Activated naive CD8-positive, alpha-beta T cell treated with anti-CD3 and anti-CD28 coated beads for 36 hours (primary cell): ENCODE measurements around the gene BRIP1. TPM values are rescaled to one million over a fixed set of nuclear protein-coding genes. Genes with fewer than 3 reads are reported as not detected.

Source experiments
- DNase-seq: peaks from one replicate; pipeline ENCODE4 v3.0.0; 2021
- H3K27ac Mint-ChIP-seq: one replicate; pipeline ENCODE4 v1.8.0; 2022; ENCODE audit warnings: mild to moderate bottlenecking, moderate library complexity, mixed read lengths
- H3K27me3 Mint-ChIP-seq: one replicate; pipeline ENCODE4 v1.8.0; 2022; ENCODE audit warnings: mild to moderate bottlenecking, mixed read lengths
- H3K36me3 Mint-ChIP-seq: one replicate; pipeline ENCODE4 v1.8.0; 2021; ENCODE audit warnings: mild to moderate bottlenecking, mixed read lengths
- H3K4me1 Mint-ChIP-seq: one replicate; pipeline ENCODE4 v1.8.0; 2021; ENCODE audit warnings: mixed read lengths
- H3K4me3 Mint-ChIP-seq: one replicate; pipeline ENCODE4 v1.8.0; 2022; ENCODE audit warnings: mild to moderate bottlenecking, moderate library complexity, mixed read lengths
- H3K9me3 Mint-ChIP-seq: one replicate; pipeline ENCODE4 v1.8.0; 2022; ENCODE audit warnings: mixed read lengths
- total RNA-seq, 2 experiments: library from RNA; stranded (reverse); gene quantifications; one replicate each; pipeline ENCODE4 v1.2.3, GENCODE V29; 2021

The BRIP1 gene
- total RNA-seq, 2 experiments from 2014 or later: 16.6 to 17.0 TPM

- no peak overlapping the region for H3K4me3 Mint-ChIP-seq
- DNase-seq: no peak
- no peaks in the 10 kb centered on the region for H3K27me3 Mint-ChIP-seq
- no peaks in the 10 kb centered on the region for H3K4me1 Mint-ChIP-seq
- H3K27ac Mint-ChIP-seq: no peak overlapping the region
- H3K36me3 Mint-ChIP-seq: peaks cover 9% of the 10 kb centered on the region
- no peaks in the 10 kb centered on the region for H3K9me3 Mint-ChIP-seq
Measured at GRCh38 chr17:61806936-61807335, 56.4 kb downstream of the BRIP1 start.

DNA sequence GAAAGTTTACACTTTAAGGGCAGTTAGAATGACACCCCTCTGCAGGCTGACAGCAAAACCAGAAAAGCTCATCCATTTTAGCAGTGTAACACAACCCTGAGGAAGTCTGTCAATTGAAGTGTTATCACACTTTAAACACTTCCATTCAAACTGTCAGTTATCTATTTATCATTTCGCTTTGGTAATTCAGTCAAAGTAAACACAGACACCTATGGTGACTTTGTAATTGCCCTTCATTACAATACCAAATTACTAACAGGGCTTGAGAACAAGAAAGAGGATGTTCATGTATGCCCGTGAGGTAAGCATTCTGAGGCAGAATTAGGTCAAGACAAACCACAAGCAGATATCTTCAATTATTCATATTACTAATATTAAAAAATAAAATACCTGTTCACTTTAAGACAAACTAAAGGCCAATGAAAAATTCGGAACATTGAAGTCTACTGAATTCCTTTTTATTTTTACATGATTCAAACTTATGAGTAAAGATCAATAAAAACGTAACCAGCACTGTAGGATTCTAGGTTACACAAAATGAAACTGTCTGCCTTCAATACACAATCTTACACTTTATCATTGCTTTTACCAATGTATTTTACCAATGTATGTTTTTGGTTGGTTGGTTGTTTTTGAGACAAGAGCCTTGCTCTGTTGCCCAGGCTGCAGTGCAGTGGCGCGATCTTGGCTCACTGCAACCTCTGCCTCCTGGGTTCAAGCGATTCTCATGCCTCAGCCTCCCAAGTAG is 57.1 kb downstream of the BRIP1 start:
- Mint-ChIP-seq H3K27ac (no peak overlapping the region), H3K9me3 (no peaks in the 10 kb centered on the region), H3K27me3 (no peaks in the 10 kb centered on the region), H3K36me3 (peaks cover 7% of the 10 kb centered on the region), H3K4me1 (no peaks in the 10 kb centered on the region), H3K4me3 (no peak overlapping the region)
- no peak for DNase-seq

- H3K36me3 Mint-ChIP-seq: peaks cover 4% of the 10 kb centered on the region
- H3K4me1 Mint-ChIP-seq: no peaks in the 10 kb centered on the region
- DNase-seq: no peak
- H3K9me3 Mint-ChIP-seq: no peaks in the 10 kb centered on the region
- H3K4me3 Mint-ChIP-seq: no peak overlapping the region
- no peak overlapping the region for H3K27ac Mint-ChIP-seq
- H3K27me3 Mint-ChIP-seq: no peaks in the 10 kb centered on the region
Measured at GRCh38 chr17:61805399-61805798, 57.9 kb downstream of the BRIP1 start.

DNA sequence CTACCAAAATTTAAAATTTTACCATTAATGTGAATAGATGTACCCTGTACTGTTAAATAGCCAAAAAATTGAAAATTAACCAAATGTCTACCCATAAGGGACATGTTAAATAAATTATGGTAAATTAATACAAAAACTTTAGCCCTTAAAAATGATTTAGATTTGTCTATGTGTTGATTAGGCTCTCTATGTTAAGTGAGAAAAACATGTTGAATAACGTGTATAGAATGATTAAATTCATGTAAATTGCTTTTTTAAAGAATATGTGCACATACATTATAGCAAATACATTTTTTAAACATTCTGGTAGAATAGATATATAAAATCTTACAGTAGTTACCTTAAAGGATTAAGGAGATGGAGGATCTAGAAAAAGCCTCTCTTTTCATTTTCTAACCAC is 59.5 kb downstream of the BRIP1 start:
- Mint-ChIP-seq H3K27me3 (no peaks in the 10 kb centered on the region), H3K27ac (no peak overlapping the region), H3K4me1 (no peaks in the 10 kb centered on the region), H3K9me3 (no peaks in the 10 kb centered on the region), H3K4me3 (no peak overlapping the region), H3K36me3 (peaks cover 12% of the 10 kb centered on the region)
- no peak for DNase-seq

GRCh38 chr17:61803216-61803615 is 60.1 kb downstream of the BRIP1 start:
- H3K36me3 Mint-ChIP-seq: peaks cover 8% of the 10 kb centered on the region
- no peak overlapping the region for H3K4me3 Mint-ChIP-seq
- H3K27me3 Mint-ChIP-seq: no peaks in the 10 kb centered on the region
- no peaks in the 10 kb centered on the region for H3K4me1 Mint-ChIP-seq
- DNase-seq: no peak
- H3K9me3 Mint-ChIP-seq: no peaks in the 10 kb centered on the region
- H3K27ac Mint-ChIP-seq: no peak overlapping the region

DNA sequence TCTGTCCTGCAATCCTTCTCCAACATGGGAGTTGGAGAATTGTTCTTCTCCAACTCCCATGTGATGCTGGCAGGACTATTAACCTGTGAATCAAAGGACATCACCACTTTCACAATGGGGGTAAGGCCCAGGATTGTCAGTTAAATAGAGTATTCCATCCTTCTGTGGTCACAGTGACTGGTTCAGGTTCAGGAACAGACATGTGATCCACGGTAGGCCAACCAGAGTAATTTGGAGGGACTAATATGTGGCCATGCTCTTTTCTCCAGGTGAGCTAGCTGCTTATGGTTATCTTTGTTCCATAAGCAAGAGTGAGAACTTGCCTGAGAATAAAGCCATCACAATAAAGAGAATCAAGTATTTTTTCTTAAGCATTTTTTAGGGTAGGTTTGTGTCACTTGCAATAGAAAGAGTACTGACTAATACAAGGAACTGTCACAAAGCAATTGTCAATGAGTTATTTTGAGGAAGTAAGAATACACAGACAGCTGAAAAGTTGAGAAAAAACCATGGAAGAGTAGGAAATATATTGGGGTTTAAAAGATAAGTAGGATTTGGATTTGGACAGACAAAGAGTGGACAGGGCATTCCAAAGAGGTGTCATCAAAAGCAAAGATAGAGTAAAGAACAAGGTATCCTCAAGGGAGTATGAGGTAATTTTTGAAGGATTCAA is 63.4 kb downstream of the BRIP1 start:
- H3K36me3 Mint-ChIP-seq: peaks cover 32% of the 10 kb centered on the region
- H3K27ac Mint-ChIP-seq: no peak overlapping the region
- H3K27me3 Mint-ChIP-seq: no peaks in the 10 kb centered on the region
- no peak for DNase-seq
- H3K4me1 Mint-ChIP-seq: no peaks in the 10 kb centered on the region
- H3K9me3 Mint-ChIP-seq: no peaks in the 10 kb centered on the region
- no peak overlapping the region for H3K4me3 Mint-ChIP-seq

DNA sequence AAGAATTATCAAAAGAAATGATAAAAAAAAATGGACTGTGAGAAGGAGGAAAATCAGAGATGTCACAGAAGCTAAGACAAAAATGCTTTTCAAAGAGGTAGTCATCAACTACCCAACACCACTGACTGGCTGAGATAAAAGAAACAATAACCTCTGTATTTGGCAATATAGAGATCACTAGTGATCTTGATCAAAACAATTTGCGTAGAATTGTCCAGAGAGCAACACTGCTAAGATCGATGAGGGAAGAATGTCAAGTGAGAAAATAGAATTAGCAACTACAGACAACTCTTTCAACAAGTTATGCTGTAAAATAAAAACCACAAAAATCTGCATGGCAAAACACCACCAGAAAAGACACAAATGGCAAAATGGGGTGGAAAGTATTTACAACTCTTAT is 66.0 kb downstream of the BRIP1 start:
- H3K4me3 Mint-ChIP-seq: no peak overlapping the region

DNA sequence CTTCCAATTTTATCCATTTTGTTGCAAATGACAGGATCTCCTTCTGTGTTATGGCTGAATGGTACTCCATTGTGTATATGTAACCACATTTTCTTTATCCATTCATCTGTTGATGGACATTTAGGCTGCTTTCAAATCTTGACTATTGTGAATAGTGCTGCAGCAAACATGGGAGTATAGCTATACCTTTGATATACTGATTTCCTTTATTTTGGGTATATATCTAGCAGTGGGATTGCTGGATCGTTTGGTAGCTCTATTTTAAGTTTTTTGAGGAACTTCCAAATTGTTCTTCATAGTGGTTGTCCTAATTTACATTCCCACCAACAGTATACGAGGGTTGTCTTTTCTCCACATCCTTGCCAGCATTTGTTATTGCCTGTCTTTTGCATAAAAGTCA is 67.8 kb downstream of the BRIP1 start:
- H3K27me3 Mint-ChIP-seq: no peaks in the 10 kb centered on the region
- H3K4me3 Mint-ChIP-seq: no peak overlapping the region
- H3K9me3 Mint-ChIP-seq: no peaks in the 10 kb centered on the region
- H3K27ac Mint-ChIP-seq: no peak overlapping the region
- H3K4me1 Mint-ChIP-seq: no peaks in the 10 kb centered on the region
- peaks cover 43% of the 10 kb centered on the region for H3K36me3 Mint-ChIP-seq
- DNase-seq: no peak

More for the DNA sequence above, 66.0 kb downstream of the BRIP1 start:
- Mint-ChIP-seq H3K9me3 (no peaks in the 10 kb centered on the region), H3K27me3 (no peaks in the 10 kb centered on the region), H3K27ac (no peak overlapping the region), H3K36me3 (peaks cover 35% of the 10 kb centered on the region), H3K4me1 (no peaks in the 10 kb centered on the region)
- DNase-seq: no peak

DNA sequence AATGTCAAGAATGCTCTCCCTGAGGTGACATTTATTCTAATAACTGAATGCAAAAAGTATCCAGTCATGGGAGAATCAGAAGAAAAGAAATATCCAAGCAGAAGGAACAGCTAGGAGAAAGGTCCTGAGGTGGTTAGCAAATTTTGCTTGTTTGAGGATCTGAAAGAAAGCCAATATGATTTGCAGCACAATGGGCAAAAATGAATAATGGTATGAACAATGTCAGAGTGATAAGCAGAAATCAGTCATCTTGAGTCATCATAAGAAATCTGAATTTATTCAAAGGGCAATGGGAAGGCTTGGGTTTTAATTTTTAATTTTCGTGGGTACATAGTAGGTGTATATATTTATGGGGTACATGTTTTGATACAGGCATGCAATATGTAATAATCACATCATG is 68.5 kb downstream of the BRIP1 start:
- Mint-ChIP-seq H3K4me1 (no peaks in the 10 kb centered on the region), H3K27ac (no peak overlapping the region), H3K27me3 (no peaks in the 10 kb centered on the region), H3K9me3 (no peaks in the 10 kb centered on the region), H3K36me3 (peaks cover 43% of the 10 kb centered on the region), H3K4me3 (no peak overlapping the region)
- DNase-seq: no peak

- no peak for DNase-seq
- Mint-ChIP-seq H3K9me3 (no peaks in the 10 kb centered on the region), H3K27ac (no peak overlapping the region), H3K4me3 (no peak overlapping the region), H3K4me1 (no peaks in the 10 kb centered on the region), H3K36me3 (peaks cover 44% of the 10 kb centered on the region), H3K27me3 (no peaks in the 10 kb centered on the region)
Measured at GRCh38 chr17:61794242-61794641, 69.1 kb downstream of the BRIP1 start.

- DNase-seq: no peak
- Mint-ChIP-seq H3K4me1 (no peaks in the 10 kb centered on the region), H3K27ac (no peak overlapping the region), H3K27me3 (no peaks in the 10 kb centered on the region), H3K9me3 (no peaks in the 10 kb centered on the region), H3K36me3 (peaks cover 40% of the 10 kb centered on the region), H3K4me3 (no peak overlapping the region)
Measured at GRCh38 chr17:61793565-61793964, 69.8 kb downstream of the BRIP1 start.

DNA sequence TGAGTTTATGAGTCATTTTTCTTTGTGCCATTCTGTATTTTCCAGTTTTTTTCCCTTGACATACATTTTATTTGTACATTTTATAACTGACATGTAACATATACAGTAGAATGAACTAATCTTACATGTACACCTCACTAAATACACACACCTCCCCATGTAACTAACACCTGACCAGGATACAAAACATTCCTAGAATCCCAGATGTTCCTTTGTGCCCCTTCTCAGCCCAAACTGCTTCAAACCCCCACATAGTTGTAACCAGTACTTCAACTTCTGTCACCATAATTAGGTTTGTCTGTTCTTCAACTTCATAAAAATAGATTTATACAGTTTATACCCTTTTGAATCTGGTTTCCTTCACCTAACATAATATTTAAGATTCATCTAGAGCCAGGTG is 73.5 kb downstream of the BRIP1 start:
- Mint-ChIP-seq H3K9me3 (no peaks in the 10 kb centered on the region), H3K4me3 (no peak overlapping the region), H3K27me3 (no peaks in the 10 kb centered on the region), H3K4me1 (no peaks in the 10 kb centered on the region), H3K36me3 (peaks cover 19% of the 10 kb centered on the region), H3K27ac (no peak overlapping the region)
- DNase-seq: no peak

GRCh38 chr17:61786088-61786487 is 77.2 kb downstream of the BRIP1 start:
- no peak overlapping the region for H3K27ac Mint-ChIP-seq
- H3K27me3 Mint-ChIP-seq: no peaks in the 10 kb centered on the region
- H3K4me1 Mint-ChIP-seq: no peaks in the 10 kb centered on the region
- DNase-seq: no peak
- no peak overlapping the region for H3K4me3 Mint-ChIP-seq
- H3K9me3 Mint-ChIP-seq: no peaks in the 10 kb centered on the region
- peaks cover 14% of the 10 kb centered on the region for H3K36me3 Mint-ChIP-seq

DNA sequence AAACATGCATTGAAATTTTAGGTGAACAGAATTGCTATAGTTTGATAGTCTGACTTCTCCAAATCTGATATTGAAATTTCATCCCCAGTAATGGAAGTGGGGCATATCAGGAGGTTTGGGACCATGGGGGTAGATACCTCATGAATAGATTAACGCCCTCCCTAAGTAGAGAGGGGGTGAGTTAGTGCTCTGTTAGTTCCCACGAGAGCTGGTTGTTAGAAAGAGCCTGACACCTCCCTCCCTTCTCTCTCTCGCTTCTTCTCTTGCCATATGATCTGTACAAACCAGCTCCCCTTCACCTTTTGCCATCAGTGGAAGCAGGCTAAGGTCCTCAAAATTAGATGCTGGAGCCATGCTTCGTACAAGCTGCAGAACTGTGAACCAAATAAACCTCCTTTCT is 78.8 kb downstream of the BRIP1 start:
- Mint-ChIP-seq H3K36me3 (peaks cover 5% of the 10 kb centered on the region), H3K9me3 (no peaks in the 10 kb centered on the region), H3K27me3 (no peaks in the 10 kb centered on the region), H3K4me1 (no peaks in the 10 kb centered on the region), H3K4me3 (no peak overlapping the region), H3K27ac (no peak overlapping the region)
- no peak for DNase-seq

GRCh38 chr17:61783556-61784304 is 79.6 kb downstream of the BRIP1 start:
- no peak for DNase-seq
- peaks cover 6% of the 10 kb centered on the region for H3K36me3 Mint-ChIP-seq
- no peaks in the 10 kb centered on the region for H3K4me1 Mint-ChIP-seq
- no peak overlapping the region for H3K4me3 Mint-ChIP-seq
- no peak overlapping the region for H3K27ac Mint-ChIP-seq
- no peaks in the 10 kb centered on the region for H3K9me3 Mint-ChIP-seq
- no peaks in the 10 kb centered on the region for H3K27me3 Mint-ChIP-seq
